ENCODE measurements around the gene PTCD3. TPM values are rescaled to one million over a fixed set of nuclear protein-coding genes. Genes with fewer than 3 reads are reported as not detected.

The PTCD3 gene
- polyA plus RNA-seq, 1 donor from 2014 or later = 214 TPM

GRCh38 chr2:86074256-86074655 is 31.8 kb upstream of the PTCD3 start:
- Histone ChIP-seq H3K4me3 (ENCODE audit: low read length) (no peak overlapping the region), H3K27ac (ENCODE audit: low read length) (no peak overlapping the region), H2AFZ (ENCODE audit: low read depth, low read length) (no peak overlapping the region), H3K79me2 (replicated peaks; ENCODE audit: insufficient read depth, low read length) (no peaks in the 10 kb centered on the region), H3K9ac (ENCODE audit: low read length) (no peak overlapping the region), H3K36me3 (ENCODE audit: insufficient read depth, low read length) (no peaks in the 10 kb centered on the region), H3K9me2 (ENCODE audit: insufficient read depth, low read length) (no peaks in the 10 kb centered on the region), H3F3A (ENCODE audit: insufficient read depth, low read length, poor library complexity, severe bottlenecking) (no peaks in the 10 kb centered on the region), H3K9me3 (ENCODE audit: low read length) (no peaks in the 10 kb centered on the region), H3K4me2 (ENCODE audit: low read length) (no peak overlapping the region), H3K27me3 (ENCODE audit: insufficient read depth, low read depth, low read length) (no peaks in the 10 kb centered on the region), H4K20me1 (ENCODE audit: insufficient read depth) (no peaks in the 10 kb centered on the region)
- no peak for TF ChIP-seq SMC3 (conservative IDR thresholded peaks at IDR 0.05; ENCODE audit: poor library complexity)
- no peak for TF ChIP-seq RAD21 (conservative IDR thresholded peaks at IDR 0.05)
- TF ChIP-seq CTCF (IDR thresholded peaks at IDR 0.05; ENCODE audit: poor library complexity, severe bottlenecking) = no peak
- TF ChIP-seq EP300 (conservative IDR thresholded peaks at IDR 0.05; ENCODE audit: poor library complexity, severe bottlenecking) = no peak
- no peak for TF ChIP-seq REST (IDR thresholded peaks at IDR 0.05; ENCODE audit: borderline replicate concordance)
- peak; percentile 91 for TF ChIP-seq POLR2AphosphoS5 (IDR thresholded peaks at IDR 0.05)
- no peak for TF ChIP-seq MXI1 (conservative IDR thresholded peaks at IDR 0.05; ENCODE audit: poor library complexity, severe bottlenecking)
- no peak for TF ChIP-seq EZH2 (IDR thresholded peaks at IDR 0.05; ENCODE audit: borderline replicate concordance, insufficient read depth, low read length, poor library complexity, severe bottlenecking)

DNA sequence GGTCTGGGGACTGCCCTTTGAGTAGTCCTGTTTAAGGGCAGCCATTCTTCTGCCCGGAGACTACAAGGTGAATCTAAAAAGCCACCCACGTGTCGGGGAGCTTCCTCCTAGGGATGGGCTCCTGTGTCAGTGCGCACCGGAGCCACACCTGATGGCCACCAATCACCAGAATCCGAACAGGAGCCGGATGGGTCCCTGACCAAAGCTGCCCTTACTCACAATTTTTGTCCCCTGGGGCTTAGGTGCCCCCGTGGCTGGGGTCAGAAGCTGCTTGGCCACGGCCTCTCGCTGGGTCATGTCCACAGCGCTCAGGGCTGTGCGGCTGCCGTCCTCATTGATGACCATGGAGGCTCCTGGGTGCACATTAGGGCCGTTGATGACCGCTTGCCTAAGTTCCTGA is 31.2 kb upstream of the PTCD3 start:
- no peaks in the 10 kb centered on the region for H4K20me1 ChIP-seq (ENCODE audit: insufficient read depth)
- H3K27me3 ChIP-seq (ENCODE audit: insufficient read depth, low read depth, low read length) = no peaks in the 10 kb centered on the region
- H2AFZ ChIP-seq (ENCODE audit: low read depth, low read length) = no peak overlapping the region
- H3K4me2 ChIP-seq (ENCODE audit: low read length) = no peak overlapping the region
- H3F3A ChIP-seq (ENCODE audit: insufficient read depth, low read length, poor library complexity, severe bottlenecking) = no peaks in the 10 kb centered on the region
- no peak overlapping the region for H3K9ac ChIP-seq (ENCODE audit: low read length)
- no peaks in the 10 kb centered on the region for H3K36me3 ChIP-seq (ENCODE audit: insufficient read depth, low read length)
- no peak overlapping the region for H3K27ac ChIP-seq (ENCODE audit: low read length)
- no peaks in the 10 kb centered on the region for H3K79me2 ChIP-seq (replicated peaks; ENCODE audit: insufficient read depth, low read length)
- no peaks in the 10 kb centered on the region for H3K9me2 ChIP-seq (ENCODE audit: insufficient read depth, low read length)
- no peak for TF ChIP-seq REST (IDR thresholded peaks at IDR 0.05; ENCODE audit: borderline replicate concordance)
- TF ChIP-seq SMC3 (conservative IDR thresholded peaks at IDR 0.05; ENCODE audit: poor library complexity) = no peak
- no peak for TF ChIP-seq RAD21 (conservative IDR thresholded peaks at IDR 0.05)
- TF ChIP-seq POLR2AphosphoS5 (IDR thresholded peaks at IDR 0.05) = no peak
- no peak for TF ChIP-seq MXI1 (conservative IDR thresholded peaks at IDR 0.05; ENCODE audit: poor library complexity, severe bottlenecking)
- no peak for TF ChIP-seq EP300 (conservative IDR thresholded peaks at IDR 0.05; ENCODE audit: poor library complexity, severe bottlenecking)
- no peak for TF ChIP-seq TAF1 (IDR thresholded peaks at IDR 0.05; ENCODE audit: low read depth)
- no peak for TF ChIP-seq CTCF (IDR thresholded peaks at IDR 0.05; ENCODE audit: poor library complexity, severe bottlenecking)
- TF ChIP-seq EZH2 (IDR thresholded peaks at IDR 0.05; ENCODE audit: borderline replicate concordance, insufficient read depth, low read length, poor library complexity, severe bottlenecking) = no peak
- no peak overlapping the region for H3K4me3 ChIP-seq (ENCODE audit: low read length)
- H3K9me3 ChIP-seq (ENCODE audit: low read length) = no peaks in the 10 kb centered on the region
